ENCODE measurements around the gene METTL9. TPM values are rescaled to one million over a fixed set of nuclear protein-coding genes. Genes with fewer than 3 reads are reported as not detected.

METTL9 gene
- total and polyA plus RNA-seq, 9 donors, result 62.9 to 222 (median 87.0) TPM

- Histone ChIP-seq H3K4me3 (no peak overlapping the region), H3K27ac (no peak overlapping the region), H3K36me3 (no peaks in the 10 kb centered on the region), H3K4me1 (ENCODE audit: insufficient read depth) (no peaks in the 10 kb centered on the region), H3K27me3 (no peaks in the 10 kb centered on the region), H3K9me3 (no peaks in the 10 kb centered on the region)
- no peak for DNase-seq
- TF ChIP-seq POLR2A (IDR thresholded peaks at IDR 0.05) (no peak), EP300 (IDR thresholded peaks at IDR 0.05) (no peak), CTCF (IDR thresholded peaks at IDR 0.05) (no peak)
- intact Hi-C loops (cut with DNase I), result loop anchor here in 1 of 4 donors (10.0 kb wide), 1 partner anchor 48 kb away; the partner anchor contains the start of gene IGSF6
- 35 to 50% (median 42%) methylated on average over 2 of the region's 2 CpGs for WGBS, 3 donors
Observed at GRCh38 chr16:21703156-21703555, 103.8 kb downstream of the METTL9 start.

GRCh38 chr16:21703589-21704174, 104.3 kb downstream of the METTL9 start:
- no peak overlapping the region for H3K4me3 ChIP-seq
- intact Hi-C loops (cut with DNase I), result loop anchor here in 1 of 4 donors (10.0 kb wide), 1 partner anchor 49 kb away; the partner anchor contains the start of gene IGSF6
- H3K36me3 ChIP-seq, result no peaks in the 10 kb centered on the region
- DNase-seq, result no peak
- TF ChIP-seq CTCF (IDR thresholded peaks at IDR 0.05), result no peak
- TF ChIP-seq EP300 (IDR thresholded peaks at IDR 0.05), result no peak
- TF ChIP-seq POLR2A (IDR thresholded peaks at IDR 0.05), result no peak
- H3K4me1 ChIP-seq (ENCODE audit: insufficient read depth), result no peaks in the 10 kb centered on the region
- H3K27me3 ChIP-seq, result no peaks in the 10 kb centered on the region
- 76 to 85% (median 85%) methylated on average over 5 of the region's 5 CpGs for WGBS, 3 donors
- H3K27ac ChIP-seq, result no peak overlapping the region
- no peaks in the 10 kb centered on the region for H3K9me3 ChIP-seq

- Histone ChIP-seq H3K4me1 (ENCODE audit: insufficient read depth) (no peaks in the 10 kb centered on the region), H3K27me3 (no peaks in the 10 kb centered on the region), H3K9me3 (no peaks in the 10 kb centered on the region), H3K4me3 (no peak overlapping the region), H3K36me3 (no peaks in the 10 kb centered on the region), H3K27ac (no peak overlapping the region)
- WGBS, 3 donors, result 84 to 90% (median 84%) methylated on average over 5 of the region's 5 CpGs
- TF ChIP-seq POLR2A (IDR thresholded peaks at IDR 0.05) (no peak), CTCF (IDR thresholded peaks at IDR 0.05) (no peak), EP300 (IDR thresholded peaks at IDR 0.05) (no peak)
- DNase-seq, result no peak
- intact Hi-C loops (cut with DNase I), result loop anchor here in 1 of 4 donors (10.0 kb wide), 1 partner anchor 49 kb away; the partner anchor contains the start of gene IGSF6
Observed at GRCh38 chr16:21704266-21704665, 104.9 kb downstream of the METTL9 start.

DNA sequence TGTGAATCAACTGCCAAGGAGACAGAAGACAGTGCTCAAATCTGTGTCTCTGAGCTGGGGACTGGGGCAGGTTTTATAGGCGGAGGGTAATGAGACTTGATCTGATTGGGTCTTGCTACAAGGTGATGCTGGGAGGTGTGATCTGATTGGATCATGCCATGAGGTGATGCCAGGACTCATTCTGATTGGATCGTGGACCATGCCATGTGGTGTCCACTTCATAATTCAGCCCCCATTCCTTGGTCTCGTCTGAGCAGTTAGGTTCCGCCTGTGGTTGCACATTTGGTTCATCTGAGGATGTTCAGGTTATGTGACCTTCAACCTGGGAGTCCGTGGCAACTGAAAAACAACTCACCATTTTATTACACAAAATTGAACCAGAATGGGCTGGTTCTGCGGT, 105.4 kb downstream of the METTL9 start:
- no peak overlapping the region for H3K27ac ChIP-seq
- H3K4me1 ChIP-seq (ENCODE audit: insufficient read depth), result no peaks in the 10 kb centered on the region
- H3K4me3 ChIP-seq, result no peak overlapping the region
- no peaks in the 10 kb centered on the region for H3K27me3 ChIP-seq
- no peak for DNase-seq
- intact Hi-C loops (cut with DNase I), result loop anchor here in 2 of 4 donors (5.0 to 10.0 kb wide), 2 partner anchors 50 to 122 kb away; partner anchors contain the start of gene IGSF6 (in 1 of the 2)
- 71 to 78% (median 72%) methylated on average over 6 of the region's 6 CpGs for WGBS, 3 donors
- no peaks in the 10 kb centered on the region for H3K36me3 ChIP-seq
- H3K9me3 ChIP-seq, result no peaks in the 10 kb centered on the region
- TF ChIP-seq CTCF (IDR thresholded peaks at IDR 0.05), result no peak
- no peak for TF ChIP-seq EP300 (IDR thresholded peaks at IDR 0.05)
- no peak for TF ChIP-seq POLR2A (IDR thresholded peaks at IDR 0.05)

Small RNA genes within 50 kb of the gene (small RNA-seq; reads per million reads assigned to genes)
- not detected for gene RF00478
- gene RNU6-1005P, result not detected
- not detected for gene RNU6-196P

Other genes starting within 250 kb of the METTL9 start
- gene IGSF6, start 53.0 kb downstream of the METTL9 start, total RNA-seq, result 1 to 10 TPM in 3 of 7 donors, under 1 TPM in 4; 0.48 to 4.6 (median 0.92) TPM
- 10 to 100 TPM in 1 of 2 donors, 1 to 10 TPM in 1; 1.3 to 15.4 TPM for gene IGSF6, start 53.0 kb downstream of the METTL9 start, polyA plus RNA-seq
- gene OTOA, start 64.4 kb downstream of the METTL9 start, total RNA-seq, result under 1 TPM in 3 of 7 donors, not detected in 4; 0.13 to 0.47 (median 0.15) TPM
- under 1 TPM; 0.04 to 0.27 TPM for gene OTOA, start 64.4 kb downstream of the METTL9 start, polyA plus RNA-seq

Data from ovary (tissue), 9 donors.